Mesothelial cell of epicardium (in vitro differentiated cells): Measurements from ENCODE around the gene YJEFN3. TPM values are rescaled to one million over a fixed set of nuclear protein-coding genes. Genes with fewer than 3 reads are reported as not detected.
A peak's percentile ranks its signal among the peaks of the same experiment; 100 is the strongest.

ENCODE experiments used
- DNase-seq, 2 experiments: peaks; one replicate each; pipeline ENCODE4 v3.0.0; 2021; ENCODE audit warnings: low spot score in 2 of 2; ENCODE audit not compliant: unreplicated experiment in 2 of 2
- H3K27ac Mint-ChIP-seq: 2 replicates; pipeline ENCODE4 v1.8.0; 2021; ENCODE audit warnings: mixed read lengths
- H3K27me3 Mint-ChIP-seq: 2 replicates; pipeline ENCODE4 v1.8.0; 2021; ENCODE audit warnings: low read depth, mixed read lengths
- H3K36me3 Mint-ChIP-seq: 2 replicates; pipeline ENCODE4 v1.8.0; 2021; ENCODE audit warnings: mixed read lengths
- H3K4me1 Mint-ChIP-seq: 2 replicates; pipeline ENCODE4 v1.8.0; 2021; ENCODE audit warnings: mixed read lengths
- H3K4me3 Mint-ChIP-seq: 2 replicates; pipeline ENCODE4 v1.8.0; 2021; ENCODE audit warnings: mild to moderate bottlenecking, moderate library complexity, mixed read lengths
- H3K9me3 Mint-ChIP-seq: 2 replicates; pipeline ENCODE4 v1.8.0; 2021; ENCODE audit warnings: mixed read lengths
- total RNA-seq: library from RNA; stranded (reverse); gene quantifications from 3 replicates; pipeline ENCODE4 v1.2.1, GENCODE V29; 2021
- TF ChIP-seq, protein P1 (sequence below): fragments of 200-600 bp; sonication (generic); IDR thresholded peaks from one replicate; pipeline ENCODE4 v1.5.0; 2021; ENCODE audit warnings: antibody characterized with exemption; ENCODE audit not compliant: unreplicated experiment

Gene YJEFN3
- total RNA-seq, 1 donor from 2014 or later: 22.6 TPM

- peak in 1 of 2 experiments; percentile 50 for DNase-seq
- Mint-ChIP-seq H3K4me1 (peaks cover 20% of the 10 kb centered on the region), H3K9me3 (no peaks in the 10 kb centered on the region), H3K4me3 (no peak overlapping the region), H3K27me3 (no peaks in the 10 kb centered on the region), H3K36me3 (no peaks in the 10 kb centered on the region), H3K27ac (peak overlapping the region; percentile 39)
- TF ChIP-seq, protein P1, sequence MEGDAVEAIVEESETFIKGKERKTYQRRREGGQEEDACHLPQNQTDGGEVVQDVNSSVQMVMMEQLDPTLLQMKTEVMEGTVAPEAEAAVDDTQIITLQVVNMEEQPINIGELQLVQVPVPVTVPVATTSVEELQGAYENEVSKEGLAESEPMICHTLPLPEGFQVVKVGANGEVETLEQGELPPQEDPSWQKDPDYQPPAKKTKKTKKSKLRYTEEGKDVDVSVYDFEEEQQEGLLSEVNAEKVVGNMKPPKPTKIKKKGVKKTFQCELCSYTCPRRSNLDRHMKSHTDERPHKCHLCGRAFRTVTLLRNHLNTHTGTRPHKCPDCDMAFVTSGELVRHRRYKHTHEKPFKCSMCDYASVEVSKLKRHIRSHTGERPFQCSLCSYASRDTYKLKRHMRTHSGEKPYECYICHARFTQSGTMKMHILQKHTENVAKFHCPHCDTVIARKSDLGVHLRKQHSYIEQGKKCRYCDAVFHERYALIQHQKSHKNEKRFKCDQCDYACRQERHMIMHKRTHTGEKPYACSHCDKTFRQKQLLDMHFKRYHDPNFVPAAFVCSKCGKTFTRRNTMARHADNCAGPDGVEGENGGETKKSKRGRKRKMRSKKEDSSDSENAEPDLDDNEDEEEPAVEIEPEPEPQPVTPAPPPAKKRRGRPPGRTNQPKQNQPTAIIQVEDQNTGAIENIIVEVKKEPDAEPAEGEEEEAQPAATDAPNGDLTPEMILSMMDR: no peak
These were observed 21.8 kb downstream of the YJEFN3 start for GRCh38 chr19:19550485-19550929.

DNA sequence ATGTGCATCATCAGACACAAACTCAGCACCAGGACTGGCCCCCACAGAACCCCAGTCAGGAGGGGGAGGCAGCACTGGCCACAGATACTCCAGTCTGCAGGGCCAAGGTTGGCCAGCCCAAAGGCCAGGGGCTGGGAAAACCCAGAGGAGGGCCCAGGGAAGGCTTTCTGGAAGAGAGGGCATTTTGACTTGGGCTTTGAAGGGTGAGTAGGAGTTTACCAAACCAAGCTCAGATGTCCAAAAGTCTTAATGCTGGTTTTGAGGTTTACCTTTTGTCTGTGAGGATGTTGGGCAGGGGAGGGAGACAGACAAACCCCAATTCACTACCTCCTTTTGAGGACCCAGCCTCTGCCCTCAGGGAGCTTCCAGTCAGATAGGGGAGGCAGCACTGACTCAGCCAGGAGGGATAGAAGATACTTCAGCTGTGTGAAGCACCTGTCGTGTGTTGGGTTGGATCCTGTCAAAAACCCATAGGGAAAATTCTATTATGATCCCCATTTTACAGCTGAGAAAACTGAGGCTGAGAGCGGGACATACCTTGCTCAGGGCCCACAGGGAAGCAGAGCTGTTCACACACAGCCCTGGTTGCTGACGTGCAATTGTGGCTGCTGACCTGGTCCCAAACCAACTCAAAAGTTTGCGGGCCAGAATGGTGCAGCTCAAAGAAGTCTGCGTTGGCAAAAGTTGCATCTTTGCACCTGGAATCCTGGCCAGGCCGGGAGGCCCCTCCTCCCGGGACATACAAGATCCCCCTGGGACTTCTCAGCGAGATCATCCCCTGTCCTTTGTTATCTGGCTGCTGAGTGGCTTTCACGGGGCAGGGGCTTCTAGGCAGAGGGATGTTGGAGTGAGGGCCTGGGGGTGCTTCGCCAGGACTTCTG is 22.5 kb downstream of the YJEFN3 start:
- H3K9me3 Mint-ChIP-seq: no peaks in the 10 kb centered on the region
- H3K27ac Mint-ChIP-seq: peak overlapping the region; percentile 39
- TF ChIP-seq, protein P1: no peak

GRCh38 chr19:19551853-19552192 is 23.1 kb downstream of the YJEFN3 start:
- TF ChIP-seq, protein P1: no peak
- no peaks in the 10 kb centered on the region for H3K27me3 Mint-ChIP-seq
- H3K36me3 Mint-ChIP-seq: no peaks in the 10 kb centered on the region
- H3K4me3 Mint-ChIP-seq: no peak overlapping the region
- H3K4me1 Mint-ChIP-seq: peaks cover 20% of the 10 kb centered on the region
- no peak for DNase-seq
- no peaks in the 10 kb centered on the region for H3K9me3 Mint-ChIP-seq
- H3K27ac Mint-ChIP-seq: no peak overlapping the region

More for the DNA sequence above, 22.5 kb downstream of the YJEFN3 start:
- Mint-ChIP-seq H3K36me3 (no peaks in the 10 kb centered on the region), H3K27me3 (no peaks in the 10 kb centered on the region), H3K4me3 (no peak overlapping the region), H3K4me1 (peaks cover 20% of the 10 kb centered on the region)
- DNase-seq: no peak

- Mint-ChIP-seq H3K36me3 (no peaks in the 10 kb centered on the region), H3K27me3 (no peaks in the 10 kb centered on the region), H3K4me3 (no peak overlapping the region), H3K4me1 (peaks cover 20% of the 10 kb centered on the region), H3K9me3 (no peaks in the 10 kb centered on the region), H3K27ac (no peak overlapping the region)
- TF ChIP-seq, protein P1: peak; percentile 72
- DNase-seq: peak in 1 of 2 experiments; percentile 61
These were observed 24.1 kb downstream of the YJEFN3 start for GRCh38 chr19:19552798-19553197.

GRCh38 chr19:19553670-19554069 is 25.0 kb downstream of the YJEFN3 start:
- DNase-seq: no peak
- no peak overlapping the region for H3K4me3 Mint-ChIP-seq
- H3K9me3 Mint-ChIP-seq: no peaks in the 10 kb centered on the region
- H3K4me1 Mint-ChIP-seq: peaks cover 19% of the 10 kb centered on the region
- H3K27ac Mint-ChIP-seq: no peak overlapping the region
- H3K27me3 Mint-ChIP-seq: no peaks in the 10 kb centered on the region
- H3K36me3 Mint-ChIP-seq: no peaks in the 10 kb centered on the region
- TF ChIP-seq, protein P1: no peak
